ENCODE results near the gene CLCN4.

The CLCN4 gene

GRCh38 chrX:10126834-10127233, 29.9 kb upstream of the CLCN4 start:
- no peak for DNase-seq (ENCODE audit: low read depth)
- H3K4me3 ChIP-seq (ENCODE audit: low read depth, low read length), result no peak overlapping the region
- no peak for TF ChIP-seq CTCF (IDR thresholded peaks at IDR 0.05; ENCODE audit: low read depth, low read length, missing control alignments)

GRCh38 chrX:10128386-10128785, 28.4 kb upstream of the CLCN4 start:
- no peak for DNase-seq (ENCODE audit: low read depth)
- no peak for TF ChIP-seq CTCF (IDR thresholded peaks at IDR 0.05; ENCODE audit: low read depth, low read length, missing control alignments)
- no peak overlapping the region for H3K4me3 ChIP-seq (ENCODE audit: low read depth, low read length)

GRCh38 chrX:10129229-10129628, 27.5 kb upstream of the CLCN4 start:
- no peak overlapping the region for H3K4me3 ChIP-seq (ENCODE audit: low read depth, low read length)
- TF ChIP-seq CTCF (IDR thresholded peaks at IDR 0.05; ENCODE audit: low read depth, low read length, missing control alignments), result no peak
- DNase-seq (ENCODE audit: low read depth), result no peak

GRCh38 chrX:10130354-10130753, 26.4 kb upstream of the CLCN4 start:
- no peak for TF ChIP-seq CTCF (IDR thresholded peaks at IDR 0.05; ENCODE audit: low read depth, low read length, missing control alignments)
- DNase-seq (ENCODE audit: low read depth), result no peak
- H3K4me3 ChIP-seq (ENCODE audit: low read depth, low read length), result no peak overlapping the region

GRCh38 chrX:10133980-10134676, 22.6 kb upstream of the CLCN4 start:
- no peak overlapping the region for H3K4me3 ChIP-seq (ENCODE audit: low read depth, low read length)
- no peak for TF ChIP-seq CTCF (IDR thresholded peaks at IDR 0.05; ENCODE audit: low read depth, low read length, missing control alignments)
- DNase-seq (ENCODE audit: low read depth), result no peak

GRCh38 chrX:10134921-10135320, 21.9 kb upstream of the CLCN4 start:
- DNase-seq (ENCODE audit: low read depth), result no peak
- TF ChIP-seq CTCF (IDR thresholded peaks at IDR 0.05; ENCODE audit: low read depth, low read length, missing control alignments), result no peak
- H3K4me3 ChIP-seq (ENCODE audit: low read depth, low read length), result no peak overlapping the region
